HG03439 (cell line): Measurements from ENCODE around the gene ARHGAP45.

Source experiments
- ATAC-seq: cut with Tn5 transposase; IDR thresholded peaks from one replicate; pipeline ENCODE4 v1.9.1; 2021; ENCODE audit warnings: mild to moderate bottlenecking, moderate library complexity; ENCODE audit not compliant: unreplicated experiment

Gene ARHGAP45

DNA sequence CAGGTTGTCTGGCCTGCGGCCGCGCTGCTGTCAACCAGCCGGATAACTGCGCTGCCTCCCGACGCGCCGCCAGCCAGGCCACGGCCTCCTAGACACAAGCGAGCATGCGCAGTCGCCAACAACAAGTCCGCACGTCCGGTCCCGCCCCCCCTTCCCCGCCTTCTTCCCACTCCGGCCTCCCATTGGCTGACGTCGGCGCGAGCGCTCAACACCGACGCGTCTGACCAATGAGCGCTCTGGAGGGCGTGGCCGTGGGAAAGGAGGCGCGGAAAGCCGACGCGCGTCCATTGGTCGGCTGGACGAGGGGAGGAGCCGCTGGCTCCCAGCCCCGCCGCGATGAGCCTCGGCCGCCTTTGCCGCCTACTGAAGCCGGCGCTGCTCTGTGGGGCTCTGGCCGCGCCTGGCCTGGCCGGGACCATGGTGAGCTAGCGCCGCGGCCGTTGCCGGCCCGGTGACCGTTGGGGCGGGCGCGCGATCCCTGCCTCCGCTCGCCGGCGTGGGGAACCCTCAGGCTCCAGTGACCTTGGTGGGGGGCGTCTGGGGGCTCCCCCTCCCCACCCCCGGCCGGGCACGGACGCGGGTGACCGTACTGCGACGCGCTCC lies 36.8 kb downstream of the ARHGAP45 start, which contains the start of gene GPX4:
TSS of gene GPX4 (plus strand) at position 287 of the 603 bp plus-strand sequence. CDS start at position 337, 50 bp downstream.
- ATAC-seq, result peak; percentile 67

DNA sequence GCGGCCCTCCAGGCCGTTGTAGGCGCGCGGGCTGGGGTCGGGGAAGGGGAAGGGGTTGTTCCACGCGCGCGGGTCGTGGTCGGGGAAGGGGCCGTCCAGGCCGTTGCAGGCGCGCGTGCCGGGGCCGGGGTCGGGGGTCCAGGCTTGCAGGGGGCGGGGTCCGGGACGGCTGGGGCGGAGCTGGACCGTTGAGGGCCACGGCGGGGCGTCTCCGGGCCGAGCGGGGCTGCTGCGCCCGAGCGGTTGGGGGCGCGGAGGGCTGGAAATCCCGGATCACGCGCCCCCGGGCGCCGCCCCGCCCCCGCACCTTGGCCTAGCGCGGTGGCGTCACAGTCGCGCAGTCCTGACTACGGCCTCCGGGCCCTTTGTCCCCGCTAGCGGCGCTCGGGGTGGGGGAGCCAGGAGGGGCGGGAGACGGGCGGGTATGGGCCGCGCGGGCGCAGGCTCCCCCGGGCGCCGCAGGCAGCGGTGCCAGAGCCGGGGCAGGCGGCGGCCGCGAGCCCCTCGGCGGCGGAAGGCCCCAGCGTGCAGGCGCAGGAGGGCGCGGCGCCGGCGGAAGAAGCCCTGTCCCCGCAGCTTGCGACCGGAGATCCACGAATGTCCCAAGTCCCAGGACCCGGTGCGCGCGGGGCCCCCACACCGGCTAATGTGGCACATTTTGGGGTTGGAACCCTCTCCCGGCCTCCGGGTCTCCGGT lies 37.5 kb downstream of the ARHGAP45 start:
- ATAC-seq, result peak; percentile 35

DNA sequence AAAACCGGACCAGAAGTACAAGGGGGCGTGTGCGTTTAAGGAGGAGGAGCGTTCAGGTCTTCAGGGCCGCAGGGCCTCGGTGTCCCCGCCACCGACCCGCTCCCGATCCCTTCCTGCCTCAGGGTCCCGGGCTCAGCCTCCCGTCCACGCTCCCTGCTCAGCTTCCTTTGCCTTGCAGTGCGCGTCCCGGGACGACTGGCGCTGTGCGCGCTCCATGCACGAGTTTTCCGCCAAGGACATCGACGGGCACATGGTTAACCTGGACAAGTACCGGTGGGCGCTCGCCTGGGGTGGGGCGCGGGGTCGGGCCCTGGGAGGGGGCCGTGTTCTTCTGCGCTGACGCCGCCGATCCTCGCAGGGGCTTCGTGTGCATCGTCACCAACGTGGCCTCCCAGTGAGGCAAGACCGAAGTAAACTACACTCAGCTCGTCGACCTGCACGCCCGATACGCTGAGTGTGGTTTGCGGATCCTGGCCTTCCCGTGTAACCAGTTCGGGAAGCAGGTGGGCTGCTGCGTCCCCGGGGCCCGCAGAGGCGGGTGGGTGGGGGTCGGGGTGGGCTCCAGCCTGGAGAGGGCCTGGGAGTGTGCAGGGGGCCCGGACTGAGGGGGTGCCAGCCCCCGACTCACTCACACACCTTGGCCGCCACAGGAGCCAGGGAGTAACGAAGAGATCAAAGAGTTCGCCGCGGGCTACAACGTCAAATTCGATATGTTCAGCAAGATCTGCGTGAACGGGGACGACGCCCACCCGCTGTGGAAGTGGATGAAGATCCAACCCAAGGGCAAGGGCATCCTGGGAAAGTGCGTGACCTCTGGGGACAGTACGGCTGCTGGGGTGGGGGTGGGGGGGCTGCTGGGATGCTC lies 38.3 kb downstream of the ARHGAP45 start:
- ATAC-seq, result no peak

DNA sequence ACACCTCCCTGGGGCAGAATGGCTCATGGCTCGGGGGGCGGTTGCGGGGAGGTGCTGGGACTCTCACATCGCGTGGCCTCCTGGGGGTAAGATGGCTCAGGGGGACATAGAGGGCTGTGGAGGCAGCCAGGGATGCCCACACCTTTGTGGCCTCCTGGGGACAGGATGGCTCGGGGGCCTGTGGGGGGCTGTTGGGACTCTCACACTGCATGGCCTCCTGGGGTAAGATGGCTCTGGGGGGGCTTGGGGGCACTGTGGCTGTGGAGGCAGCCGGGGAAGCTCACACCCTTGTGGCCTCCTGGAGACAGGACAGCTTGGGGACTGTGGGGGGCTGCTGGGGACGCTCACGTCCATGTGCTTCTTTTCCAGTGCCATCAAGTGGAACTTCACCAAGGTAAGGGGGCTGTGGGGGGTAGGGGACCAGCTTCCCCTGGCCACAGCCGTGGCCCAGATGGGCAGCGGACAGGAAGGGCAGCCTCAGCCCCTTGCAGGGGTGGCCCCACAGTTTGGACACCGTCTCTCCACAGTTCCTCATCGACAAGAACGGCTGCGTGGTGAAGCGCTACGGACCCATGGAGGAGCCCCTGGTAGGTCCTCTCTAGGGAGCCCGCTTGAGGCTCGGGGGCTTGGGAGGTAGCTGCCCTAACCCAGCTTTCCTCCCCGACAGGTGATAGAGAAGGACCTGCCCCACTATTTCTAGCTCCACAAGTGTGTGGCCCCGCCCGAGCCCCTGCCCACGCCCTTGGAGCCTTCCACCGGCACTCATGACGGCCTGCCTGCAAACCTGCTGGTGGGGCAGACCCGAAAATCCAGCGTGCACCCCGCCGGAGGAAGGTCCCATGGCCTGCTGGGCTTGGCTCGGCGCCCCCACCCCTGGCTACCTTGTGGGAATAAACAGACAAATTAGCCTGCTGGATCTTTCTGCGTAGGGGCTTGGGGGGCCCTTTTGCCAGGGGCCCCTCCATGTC lies 39.2 kb downstream of the ARHGAP45 start:
- no peak for ATAC-seq

DNA sequence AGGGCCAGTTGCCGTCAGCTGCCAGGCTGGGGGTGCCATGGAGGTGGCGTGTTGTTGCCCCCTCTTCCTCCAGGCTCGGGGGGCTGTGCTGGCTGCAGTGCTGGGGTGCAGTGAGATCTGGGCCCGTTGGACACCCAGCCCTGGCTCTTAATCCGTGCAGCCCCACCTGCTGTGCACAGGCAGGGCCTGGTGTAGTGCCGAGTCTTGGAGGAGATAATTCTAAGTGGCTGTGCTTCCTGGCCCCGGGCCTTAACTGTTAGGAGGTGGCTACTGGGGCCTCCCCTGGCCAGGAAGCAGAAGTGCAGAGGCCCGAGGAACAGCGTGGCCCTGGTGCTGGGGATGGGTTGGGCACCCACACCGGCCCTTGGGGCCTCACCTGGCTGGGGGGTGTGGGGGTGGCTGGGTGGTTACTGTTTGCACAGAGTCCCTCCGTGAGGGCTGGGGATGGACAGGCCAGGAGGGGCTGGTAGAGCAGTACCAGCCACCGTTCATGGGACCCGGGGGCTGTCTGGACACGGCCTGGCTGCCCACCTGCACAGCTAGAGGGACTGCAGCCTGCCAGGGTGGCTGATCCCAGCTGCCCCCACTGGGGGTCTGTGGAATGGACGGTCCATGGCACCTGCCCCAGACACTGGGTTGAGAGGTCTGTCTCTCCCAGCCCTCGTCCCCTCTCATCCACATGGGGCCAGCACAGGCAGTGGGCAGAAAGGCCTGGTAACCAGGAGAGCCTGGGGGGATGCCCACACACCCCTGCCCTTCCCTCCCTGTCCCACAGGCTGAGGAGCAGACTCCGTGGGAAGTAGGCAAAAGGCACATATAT lies 40.1 kb downstream of the ARHGAP45 start:
- no peak for ATAC-seq

DNA sequence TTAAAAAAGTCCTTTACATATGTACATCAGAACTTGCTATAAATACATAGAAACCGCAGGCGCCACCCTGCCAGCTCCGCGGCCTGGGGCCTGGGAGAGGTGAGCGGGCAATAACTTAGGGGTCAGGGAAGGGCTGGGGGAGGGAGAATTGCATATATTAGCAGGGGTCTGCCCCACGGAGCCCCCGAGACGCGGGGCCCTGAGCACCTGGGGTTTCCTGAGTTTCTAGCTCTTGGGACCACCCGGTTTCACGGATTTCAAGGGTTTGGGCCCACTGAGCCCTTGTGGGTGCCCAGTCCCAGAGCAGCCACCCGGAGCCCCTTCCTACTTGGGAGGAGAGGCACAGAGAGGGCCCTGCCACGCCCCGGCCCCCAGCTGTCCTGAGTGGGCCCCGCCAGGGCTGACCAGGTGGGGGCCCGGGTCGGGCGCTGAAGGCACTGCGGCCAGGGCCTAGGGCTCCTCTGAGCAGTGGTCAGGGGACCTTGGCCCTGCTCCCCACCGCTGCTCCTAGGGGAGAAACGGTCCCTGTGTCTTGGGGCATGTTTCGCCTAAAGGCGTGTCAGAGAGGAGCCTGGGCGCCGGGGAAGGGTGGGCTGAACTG lies 40.8 kb downstream of the ARHGAP45 start:
- no peak for ATAC-seq

DNA sequence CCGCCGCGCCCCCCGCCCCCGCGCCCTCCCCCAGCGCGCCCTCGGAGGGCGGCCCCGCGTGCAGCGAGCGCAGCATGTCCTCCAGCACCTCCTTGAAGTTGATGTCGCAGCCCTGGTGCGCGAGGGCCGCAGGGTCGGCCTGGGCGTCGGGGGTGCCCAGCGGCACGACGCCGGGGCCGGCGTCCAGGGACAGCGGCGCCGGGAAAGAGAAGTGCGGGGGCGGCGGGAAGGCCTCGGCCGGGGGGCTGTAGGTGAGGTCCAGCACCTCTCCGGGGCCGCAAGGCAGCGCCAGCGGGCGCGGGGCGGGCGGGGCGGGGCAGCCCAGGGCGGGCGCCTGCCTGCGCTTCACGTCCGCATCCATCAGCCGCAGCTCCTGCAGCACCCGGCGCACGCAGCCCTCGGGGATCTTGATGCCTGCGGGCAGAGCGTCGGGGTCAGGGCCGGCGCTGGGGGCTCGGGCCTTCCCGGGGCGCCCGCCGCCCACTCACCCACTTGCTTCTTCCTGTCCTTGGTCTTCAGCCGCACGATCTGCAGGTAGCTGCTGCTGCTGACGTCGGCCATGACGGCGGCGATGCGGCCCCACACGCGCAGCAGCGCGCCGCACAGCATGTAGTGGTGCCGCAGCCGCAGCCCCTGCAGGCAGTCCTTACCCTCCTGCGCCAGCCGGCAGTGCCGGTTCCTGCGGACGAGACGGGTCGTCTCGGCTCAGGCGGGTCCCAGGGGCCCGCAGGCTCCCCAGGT lies 41.5 kb downstream of the ARHGAP45 start:
- ATAC-seq, result no peak

DNA sequence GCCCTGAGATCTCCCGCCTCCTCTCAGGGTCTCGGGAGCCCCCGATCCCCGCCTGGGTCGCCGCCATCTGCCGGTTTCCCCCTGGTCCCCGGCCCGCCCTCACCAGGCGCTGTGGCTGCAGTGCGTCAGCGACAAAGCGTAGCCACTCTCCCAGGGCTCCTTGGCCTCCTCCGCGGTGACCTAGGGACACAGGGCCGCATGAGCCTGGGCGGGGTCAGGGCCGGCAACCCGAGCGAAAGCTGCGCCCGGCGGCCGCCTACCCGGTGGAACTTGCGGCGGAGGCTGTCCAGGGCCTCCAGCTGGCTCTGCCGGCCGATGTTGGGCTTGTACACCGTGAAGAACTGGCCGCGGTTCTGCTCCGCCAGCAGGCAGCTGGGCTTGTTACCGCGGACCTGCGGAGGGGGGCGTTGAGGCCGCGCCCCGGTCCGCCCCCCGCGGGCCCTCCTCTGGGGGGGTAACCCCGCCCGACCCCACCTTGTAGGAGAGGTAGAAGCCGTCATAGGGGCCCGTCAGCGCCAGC lies 42.1 kb downstream of the ARHGAP45 start:
- ATAC-seq, result no peak

DNA sequence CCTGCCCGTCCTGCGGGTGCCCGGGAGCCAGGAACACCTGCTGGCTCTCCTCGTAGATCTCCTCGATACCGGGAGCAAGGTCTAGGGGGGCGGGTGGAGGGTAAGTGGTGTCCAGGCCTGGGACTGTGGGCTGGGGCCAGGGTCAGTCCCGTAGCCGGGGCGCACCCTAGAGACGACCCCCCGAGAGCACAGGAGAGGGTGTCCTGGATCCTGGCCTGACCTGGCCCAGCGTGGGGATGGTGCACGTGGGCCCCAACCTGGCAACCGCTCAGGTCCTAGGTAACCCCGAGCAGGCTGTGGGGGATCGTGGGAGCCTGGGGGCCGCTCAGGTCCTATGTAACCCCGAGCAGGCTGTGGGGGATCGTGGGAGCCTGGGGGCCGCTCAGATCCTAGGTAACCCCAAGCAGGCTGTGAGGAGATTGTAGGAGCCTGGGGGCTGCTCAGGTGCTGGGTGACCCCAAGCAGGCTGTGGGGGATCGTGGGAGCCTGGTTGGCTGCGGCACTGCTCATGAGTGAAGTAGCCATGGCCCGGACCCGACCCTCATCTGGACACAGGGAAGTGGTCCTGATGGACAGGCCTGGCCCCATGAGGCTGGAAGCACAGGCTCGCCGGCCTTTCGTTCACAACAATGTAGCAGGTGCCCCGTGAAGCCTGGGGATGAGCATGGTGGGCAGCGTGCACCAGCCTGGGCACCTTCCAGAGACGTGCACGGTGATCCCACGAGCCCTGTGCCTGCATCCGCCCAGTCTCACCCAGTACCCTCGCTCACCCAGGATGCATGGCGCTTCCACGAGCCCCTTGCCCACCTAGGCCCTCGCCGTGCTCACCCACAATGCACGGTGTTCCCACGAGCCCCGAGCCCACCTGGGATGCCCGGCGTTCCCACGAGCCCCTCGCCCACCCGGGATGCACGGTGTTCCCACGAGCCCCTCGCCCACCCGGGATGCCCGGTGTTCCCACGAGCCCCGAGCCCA lies 43.0 kb downstream of the ARHGAP45 start:
- no peak for ATAC-seq

DNA sequence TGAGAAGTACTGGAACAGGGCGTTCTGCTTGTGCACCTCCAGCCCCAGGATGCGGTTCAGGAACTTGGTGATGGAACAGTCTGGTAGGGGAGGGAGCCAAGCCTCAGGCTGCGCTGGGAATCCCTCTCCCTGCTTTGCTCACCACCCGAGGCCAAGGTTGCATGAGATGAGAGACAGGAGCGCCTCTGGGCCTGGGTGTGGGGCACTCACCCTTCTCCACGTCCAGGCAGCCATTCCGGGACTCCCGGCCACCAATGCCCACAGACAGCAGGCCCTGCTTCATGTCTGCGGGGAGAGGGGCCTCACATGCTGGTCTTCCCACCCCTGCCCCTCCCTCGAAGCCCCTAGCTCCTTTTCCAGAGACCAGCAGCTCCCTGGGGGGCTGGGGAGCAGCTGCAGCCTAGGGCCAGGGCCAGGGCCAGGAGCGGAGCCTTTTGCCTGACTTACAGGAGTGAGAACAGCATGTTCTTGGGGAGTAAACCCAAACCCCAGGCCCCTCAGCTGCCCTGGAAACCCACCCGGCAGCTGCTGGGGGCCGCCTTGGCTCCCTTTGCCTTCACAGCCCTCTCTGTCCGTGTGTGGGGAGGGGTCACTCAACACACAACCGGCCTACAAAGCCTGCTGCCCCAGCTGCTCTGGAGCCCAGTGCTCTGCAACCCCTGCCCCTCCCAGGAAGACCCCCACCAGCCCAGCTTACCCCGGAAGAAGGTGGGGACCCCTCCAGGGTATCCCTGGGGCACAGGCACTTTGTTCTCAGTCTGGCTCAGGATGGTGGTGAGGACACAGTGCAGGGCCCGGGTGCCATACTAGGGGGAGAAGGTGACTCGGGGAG lies 44.1 kb downstream of the ARHGAP45 start:
- ATAC-seq, result no peak

DNA sequence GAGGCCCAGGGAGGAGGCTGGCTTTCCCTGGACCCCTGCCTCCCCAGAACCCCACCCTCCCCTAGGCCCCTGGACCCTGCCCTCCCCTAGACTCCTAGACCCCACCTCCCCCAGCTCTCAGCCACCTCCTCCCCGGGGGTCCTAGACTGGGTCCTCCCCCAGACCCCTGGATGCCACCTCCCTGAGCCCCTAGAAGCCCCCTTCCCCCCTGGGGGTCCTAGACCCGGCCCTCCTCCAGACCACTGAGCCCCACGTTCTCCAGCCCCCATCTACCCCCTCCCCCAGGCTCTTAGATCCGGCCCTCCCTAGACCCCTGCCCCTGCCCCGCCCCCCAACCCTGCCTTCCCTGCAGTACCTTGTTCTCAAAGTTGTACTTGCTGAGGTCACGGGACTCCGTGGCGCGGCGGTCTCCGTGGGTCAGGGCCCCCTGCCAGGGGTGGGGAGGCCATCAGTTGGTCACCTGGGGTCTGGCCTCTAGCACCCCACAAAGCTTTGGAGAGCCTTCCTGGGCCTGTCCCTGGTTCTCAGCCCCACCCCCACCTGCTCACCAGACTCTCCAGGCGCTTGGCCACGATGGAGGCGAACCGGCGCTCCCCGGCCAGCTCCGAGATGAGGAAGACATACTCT lies 44.8 kb downstream of the ARHGAP45 start:
- no peak for ATAC-seq

DNA sequence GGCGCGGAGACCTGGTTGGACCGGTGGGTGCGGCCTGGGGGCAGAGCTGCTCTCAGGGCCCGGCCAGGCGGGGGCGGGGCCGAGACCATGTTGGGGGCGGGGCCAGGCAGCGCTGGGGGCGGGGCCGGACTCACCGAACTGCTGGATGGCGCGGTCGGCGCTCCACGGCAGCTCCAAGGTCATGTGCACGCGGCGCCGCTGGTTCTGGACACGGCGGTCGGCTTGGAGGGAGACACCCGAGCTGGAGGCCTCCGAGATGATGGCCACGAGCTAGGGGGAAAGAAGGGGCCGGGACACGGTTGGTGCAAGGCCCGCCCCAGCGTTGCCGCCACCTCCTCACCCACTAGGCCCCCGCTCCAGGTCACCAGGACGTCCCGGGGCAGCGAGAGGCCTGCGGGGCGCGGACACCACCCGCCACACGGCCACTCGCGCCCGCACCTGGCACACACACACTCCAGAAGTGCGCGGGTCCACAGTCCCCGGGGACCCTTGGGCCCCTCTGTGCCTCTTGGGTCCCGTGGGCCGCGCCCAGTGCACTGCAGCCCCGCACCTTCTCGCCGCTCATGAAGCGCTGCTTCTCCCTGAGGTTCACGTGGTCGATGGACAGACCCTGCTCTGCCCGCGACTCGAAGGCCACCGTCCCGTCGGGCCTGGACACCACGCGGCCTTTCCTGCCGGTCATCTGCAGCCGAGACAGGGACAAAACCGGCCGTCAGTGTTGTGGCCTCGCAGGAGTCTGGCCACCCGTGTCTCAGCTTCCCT lies 45.5 kb downstream of the ARHGAP45 start:
- ATAC-seq, result no peak

DNA sequence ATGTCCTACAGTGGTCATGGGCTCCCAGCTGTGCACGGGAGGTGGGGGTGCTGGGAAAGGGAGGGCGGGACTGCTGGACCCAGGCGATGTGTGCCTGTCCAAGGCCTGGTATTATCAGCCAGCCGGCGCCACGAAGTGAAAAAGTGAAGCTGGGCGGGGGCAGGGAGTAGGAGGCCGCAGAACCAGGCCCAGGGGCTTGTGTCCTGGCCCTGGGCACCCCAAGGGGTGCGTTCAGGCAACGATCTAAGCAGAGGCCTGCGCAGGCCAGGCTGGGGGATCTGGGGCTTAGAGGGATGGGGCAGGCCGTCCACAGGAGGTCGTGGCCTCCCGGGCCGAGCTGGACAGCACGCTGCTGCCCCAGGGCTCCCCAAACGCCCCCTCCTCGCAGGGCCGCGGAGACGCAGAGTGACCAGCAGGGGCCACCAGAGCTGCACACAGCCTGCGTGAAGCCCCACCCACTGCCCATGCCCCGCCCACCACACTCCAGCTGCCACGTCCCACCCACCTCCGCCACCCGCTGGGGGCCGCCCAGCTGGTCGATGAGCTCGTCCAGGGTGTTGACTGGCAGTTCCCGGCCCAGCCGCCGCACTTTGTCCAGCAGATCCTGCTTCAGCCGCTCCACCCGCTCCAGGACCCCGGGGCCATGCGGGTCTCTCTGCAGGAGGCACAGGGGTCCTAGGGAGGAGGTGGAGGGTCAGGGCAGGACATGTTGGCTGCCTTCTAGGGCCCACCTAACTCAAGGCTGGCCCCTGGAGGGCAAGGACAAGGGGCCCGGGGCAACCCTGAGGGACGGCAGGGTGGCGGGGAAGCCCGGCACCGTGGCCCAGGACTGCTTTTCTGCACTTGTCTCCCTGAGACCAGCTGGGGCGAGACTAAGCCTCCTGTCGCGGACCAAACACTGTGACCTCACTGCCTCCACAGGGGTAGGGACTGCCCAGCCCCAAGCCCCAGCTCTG lies 46.3 kb downstream of the ARHGAP45 start:
- ATAC-seq, result no peak

DNA sequence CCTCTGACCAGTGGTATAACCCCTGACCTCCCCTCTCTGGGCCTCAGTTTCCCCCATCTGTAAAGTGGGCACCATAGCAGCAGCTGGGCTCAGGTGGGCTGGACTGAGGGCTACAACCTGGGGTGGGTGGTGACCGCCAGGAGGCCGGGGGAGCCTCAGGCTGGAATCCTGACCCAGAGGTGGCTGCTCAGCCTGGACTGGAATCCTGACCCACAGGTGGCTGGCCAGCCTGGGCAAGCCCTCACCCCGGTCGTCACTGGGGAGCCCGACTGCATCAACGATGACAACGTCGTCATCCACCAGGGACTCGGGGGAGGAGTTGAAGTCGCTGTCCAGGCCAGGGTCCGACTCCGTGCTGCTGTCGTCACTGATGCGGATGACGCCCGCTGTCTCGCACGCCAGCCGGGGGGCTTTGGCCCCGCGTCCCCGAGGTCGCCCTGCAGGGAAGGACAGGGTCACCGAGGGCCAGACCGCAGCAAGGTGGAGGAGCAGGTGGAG lies 47.1 kb downstream of the ARHGAP45 start:
- ATAC-seq, result no peak
